ENCODE measurements around the gene WNK1. TPM values are rescaled to one million over a fixed set of nuclear protein-coding genes. Genes with fewer than 3 reads are reported as not detected.

The WNK1 gene
- polyA plus RNA-seq, 6 donors from 2014 or later = 3.9 to 41.1 (median 15.3) TPM

- peaks cover 0 to 13% (median 5%) of the 10 kb centered on the region in 7 donors for H3K9me3 Mint-ChIP-seq
- no peak overlapping the region for H3K4me3 Mint-ChIP-seq
- H3K27ac Mint-ChIP-seq = peak overlapping the region in 3 of 6 donors; percentile 13 to 20 (median 14)
- no peak for DNase-seq
- peaks cover 27 to 61% (median 56%) of the 10 kb centered on the region in 3 donors for H3K4me1 Mint-ChIP-seq
- peaks cover 12 to 16% of the 10 kb centered on the region in 2 donors for H3K36me3 Mint-ChIP-seq
- H3K27me3 Mint-ChIP-seq = no peaks in the 10 kb centered on the region
- ATAC-seq (ENCODE audit: low read depth in 2 of 2) = no peak
Measured at GRCh38 chr12:818733-819132, 66.4 kb downstream of the WNK1 start.

GRCh38 chr12:820336-820735, 68.0 kb downstream of the WNK1 start:
- Mint-ChIP-seq H3K4me3 (no peak overlapping the region), H3K27me3 (no peaks in the 10 kb centered on the region), H3K9me3 (peaks cover 0 to 13% (median 5%) of the 10 kb centered on the region in 7 donors), H3K27ac (peak overlapping the region in 1 of 6 donors; percentile 54), H3K36me3 (peaks cover 12 to 16% of the 10 kb centered on the region in 2 donors), H3K4me1 (peaks cover 30 to 67% (median 56%) of the 10 kb centered on the region in 3 donors)
- ATAC-seq (ENCODE audit: low read depth in 2 of 2) = no peak
- DNase-seq = no peak

GRCh38 chr12:823028-823698, 70.8 kb downstream of the WNK1 start:
- ATAC-seq (ENCODE audit: low read depth in 2 of 2) (peak; percentile 99), DNase-seq (peak; percentile 73)
- H3K36me3 Mint-ChIP-seq = peaks cover 7 to 8% of the 10 kb centered on the region in 2 donors
- peak overlapping the region in 4 of 8 donors; percentile 9 to 53 (median 38) for H3K4me3 Mint-ChIP-seq
- peaks cover 0 to 13% (median 5%) of the 10 kb centered on the region in 7 donors for H3K9me3 Mint-ChIP-seq
- H3K27me3 Mint-ChIP-seq = no peaks in the 10 kb centered on the region
- H3K27ac Mint-ChIP-seq = peak overlapping the region; percentile 5 to 71 (median 52)
- H3K4me1 Mint-ChIP-seq = peaks cover 21 to 51% (median 41%) of the 10 kb centered on the region in 3 donors

- peaks cover 14 to 16% of the 10 kb centered on the region in 2 donors for H3K36me3 Mint-ChIP-seq
- peaks cover 0 to 13% (median 5%) of the 10 kb centered on the region in 7 donors for H3K9me3 Mint-ChIP-seq
- H3K27me3 Mint-ChIP-seq = no peaks in the 10 kb centered on the region
- no peak overlapping the region for H3K27ac Mint-ChIP-seq
- H3K4me3 Mint-ChIP-seq = no peak overlapping the region
- DNase-seq (no peak), ATAC-seq (ENCODE audit: low read depth in 2 of 2) (no peak)
- H3K4me1 Mint-ChIP-seq = peaks cover 18 to 28% (median 20%) of the 10 kb centered on the region in 3 donors
Measured at GRCh38 chr12:826331-826730, 74.0 kb downstream of the WNK1 start.

- Mint-ChIP-seq H3K4me3 (no peak overlapping the region), H3K36me3 (peaks cover 15 to 24% of the 10 kb centered on the region in 2 donors), H3K9me3 (no peaks in the 10 kb centered on the region), H3K27ac (peak overlapping the region in 1 of 6 donors; percentile 33), H3K4me1 (peaks cover 0 to 10% (median 10%) of the 10 kb centered on the region in 3 donors), H3K27me3 (no peaks in the 10 kb centered on the region)
- no peak for ATAC-seq (ENCODE audit: low read depth in 2 of 2)
- no peak for DNase-seq
Measured at GRCh38 chr12:828726-829395, 76.5 kb downstream of the WNK1 start.

GRCh38 chr12:830111-830867, 77.9 kb downstream of the WNK1 start:
- peak overlapping the region in 1 of 6 donors; percentile 4 for H3K27ac Mint-ChIP-seq
- peaks cover 15 to 24% of the 10 kb centered on the region in 2 donors for H3K36me3 Mint-ChIP-seq
- no peaks in the 10 kb centered on the region for H3K27me3 Mint-ChIP-seq
- no peak overlapping the region for H3K4me3 Mint-ChIP-seq
- H3K9me3 Mint-ChIP-seq = no peaks in the 10 kb centered on the region
- DNase-seq (no peak), ATAC-seq (ENCODE audit: low read depth in 2 of 2) (no peak)
- peaks cover 5 to 13% (median 11%) of the 10 kb centered on the region in 3 donors for H3K4me1 Mint-ChIP-seq

- H3K27me3 Mint-ChIP-seq = no peaks in the 10 kb centered on the region
- DNase-seq = no peak
Measured at GRCh38 chr12:835754-836518, 83.6 kb downstream of the WNK1 start.

GRCh38 chr12:836952-837351, 84.6 kb downstream of the WNK1 start:
- DNase-seq = no peak
- Mint-ChIP-seq H3K27ac (peak overlapping the region in 1 of 6 donors; percentile 70), H3K27me3 (no peaks in the 10 kb centered on the region), H3K36me3 (peaks cover 8 to 15% of the 10 kb centered on the region in 2 donors), H3K4me1 (peaks cover 3 to 40% (median 14%) of the 10 kb centered on the region in 3 donors), H3K9me3 (no peaks in the 10 kb centered on the region), H3K4me3 (no peak overlapping the region)
- no peak for ATAC-seq (ENCODE audit: low read depth in 2 of 2)

More at GRCh38 chr12:835754-836518, 83.6 kb downstream of the WNK1 start:
- Mint-ChIP-seq H3K4me1 (peaks cover 3 to 31% (median 11%) of the 10 kb centered on the region in 3 donors), H3K9me3 (no peaks in the 10 kb centered on the region), H3K27ac (peak overlapping the region in 3 of 6 donors; percentile 2 to 79 (median 54)), H3K36me3 (peaks cover 8 to 17% of the 10 kb centered on the region in 2 donors), H3K4me3 (no peak overlapping the region)
- ATAC-seq (ENCODE audit: low read depth in 2 of 2) = no peak

- H3K9me3 Mint-ChIP-seq = no peaks in the 10 kb centered on the region
- no peak for DNase-seq
- no peaks in the 10 kb centered on the region for H3K27me3 Mint-ChIP-seq
- no peak for ATAC-seq (ENCODE audit: low read depth in 2 of 2)
- H3K4me1 Mint-ChIP-seq = peaks cover 3 to 43% (median 18%) of the 10 kb centered on the region in 3 donors
- peak overlapping the region in 1 of 6 donors; percentile 39 for H3K27ac Mint-ChIP-seq
- peaks cover 8 to 15% of the 10 kb centered on the region in 2 donors for H3K36me3 Mint-ChIP-seq
- H3K4me3 Mint-ChIP-seq = no peak overlapping the region
Measured at GRCh38 chr12:837548-837947, 85.2 kb downstream of the WNK1 start.

GRCh38 chr12:843609-844008, 91.2 kb downstream of the WNK1 start:
- H3K27me3 Mint-ChIP-seq = no peaks in the 10 kb centered on the region
- H3K27ac Mint-ChIP-seq = peak overlapping the region in 1 of 6 donors; percentile 36
- DNase-seq (no peak), ATAC-seq (ENCODE audit: low read depth in 2 of 2) (no peak)
- H3K9me3 Mint-ChIP-seq = no peaks in the 10 kb centered on the region
- H3K4me1 Mint-ChIP-seq = peaks cover 12 to 28% (median 20%) of the 10 kb centered on the region in 3 donors
- peaks cover 0 to 11% of the 10 kb centered on the region in 2 donors for H3K36me3 Mint-ChIP-seq
- H3K4me3 Mint-ChIP-seq = no peak overlapping the region

- ATAC-seq (ENCODE audit: low read depth in 2 of 2) (no peak), DNase-seq (no peak)
- Mint-ChIP-seq H3K4me3 (no peak overlapping the region), H3K4me1 (peaks cover 16 to 31% (median 28%) of the 10 kb centered on the region in 3 donors), H3K27me3 (no peaks in the 10 kb centered on the region), H3K36me3 (peaks cover 0 to 10% of the 10 kb centered on the region in 2 donors), H3K27ac (peak overlapping the region in 4 of 6 donors; percentile 33 to 75 (median 41)), H3K9me3 (no peaks in the 10 kb centered on the region)
Measured at GRCh38 chr12:846421-846820, 94.0 kb downstream of the WNK1 start.

- H3K36me3 Mint-ChIP-seq = peaks cover 0 to 10% of the 10 kb centered on the region in 2 donors
- H3K9me3 Mint-ChIP-seq = no peaks in the 10 kb centered on the region
- DNase-seq (no peak), ATAC-seq (ENCODE audit: low read depth in 2 of 2) (no peak)
- H3K27ac Mint-ChIP-seq = peak overlapping the region in 3 of 6 donors; percentile 17 to 46 (median 27)
- H3K4me3 Mint-ChIP-seq = no peak overlapping the region
- H3K27me3 Mint-ChIP-seq = no peaks in the 10 kb centered on the region
- peaks cover 19 to 28% (median 22%) of the 10 kb centered on the region in 3 donors for H3K4me1 Mint-ChIP-seq
Measured at GRCh38 chr12:848173-848865, 95.9 kb downstream of the WNK1 start.

Measured in naive B cell (primary cell).